ENCODE results near the gene ZBTB18. TPM values are rescaled to one million over a fixed set of nuclear protein-coding genes. Genes with fewer than 3 reads are reported as not detected.

Gene ZBTB18
- total RNA-seq, 4 donors from 2014 or later = 3.8 to 8.8 (median 6.7) TPM

GRCh38 chr1:244065960-244066388, 14.9 kb downstream of the ZBTB18 start:
- DNase-seq = no peak
- intact Hi-C loops (cut with DNase I) = no loop called here
- H3K27ac ChIP-seq = no peak overlapping the region

DNA sequence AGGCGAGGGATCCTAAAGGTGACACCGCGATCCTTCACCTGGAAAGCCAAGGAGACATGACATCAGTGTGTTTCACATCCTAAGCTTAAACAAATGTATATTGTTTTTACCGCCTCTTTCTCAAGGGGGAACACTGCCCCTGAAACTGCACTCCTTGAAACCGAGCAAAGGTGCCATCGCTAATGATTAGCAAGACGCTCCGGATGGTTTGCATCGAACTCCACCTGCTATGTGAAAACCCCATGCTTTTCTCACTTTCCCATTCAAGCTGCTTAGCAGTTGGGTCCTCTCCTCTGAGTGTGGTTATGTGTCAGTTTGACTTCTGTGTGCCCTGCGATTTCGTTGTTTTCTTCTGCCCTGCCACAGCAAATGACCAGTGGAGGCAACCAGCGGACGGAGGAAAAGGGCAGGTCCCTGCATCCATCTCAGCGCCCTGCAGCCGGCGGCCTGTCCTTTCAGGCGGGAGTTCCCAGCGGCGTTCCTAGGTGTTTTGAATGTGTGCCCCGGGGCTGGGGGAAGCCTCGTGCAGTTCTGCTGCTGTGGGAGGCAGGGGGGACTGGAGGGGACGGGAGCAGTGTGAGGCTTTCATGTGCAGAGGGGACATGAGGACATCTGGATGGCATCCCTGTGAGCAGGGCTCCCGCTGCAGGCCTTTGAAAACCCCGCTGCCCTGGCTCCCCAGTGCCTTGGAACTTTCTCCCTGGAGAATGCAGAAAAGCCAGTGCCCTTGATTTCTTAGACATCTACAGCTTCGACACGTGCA, 16.1 kb downstream of the ZBTB18 start:
- H3K4me1 ChIP-seq = peaks cover 0 to 22% (median 0%) of the 10 kb centered on the region in 3 donors
- H3K27me3 ChIP-seq = no peaks in the 10 kb centered on the region
- H3K9me3 ChIP-seq = no peaks in the 10 kb centered on the region
- 84 to 91% methylated on average over 11 to 12 of the region's 26 CpGs for WGBS, 2 donors
- intact Hi-C loops (cut with DNase I) = no loop called here
- no peak for DNase-seq
- no peaks in the 10 kb centered on the region for H3K36me3 ChIP-seq
- TF ChIP-seq, protein P1, sequence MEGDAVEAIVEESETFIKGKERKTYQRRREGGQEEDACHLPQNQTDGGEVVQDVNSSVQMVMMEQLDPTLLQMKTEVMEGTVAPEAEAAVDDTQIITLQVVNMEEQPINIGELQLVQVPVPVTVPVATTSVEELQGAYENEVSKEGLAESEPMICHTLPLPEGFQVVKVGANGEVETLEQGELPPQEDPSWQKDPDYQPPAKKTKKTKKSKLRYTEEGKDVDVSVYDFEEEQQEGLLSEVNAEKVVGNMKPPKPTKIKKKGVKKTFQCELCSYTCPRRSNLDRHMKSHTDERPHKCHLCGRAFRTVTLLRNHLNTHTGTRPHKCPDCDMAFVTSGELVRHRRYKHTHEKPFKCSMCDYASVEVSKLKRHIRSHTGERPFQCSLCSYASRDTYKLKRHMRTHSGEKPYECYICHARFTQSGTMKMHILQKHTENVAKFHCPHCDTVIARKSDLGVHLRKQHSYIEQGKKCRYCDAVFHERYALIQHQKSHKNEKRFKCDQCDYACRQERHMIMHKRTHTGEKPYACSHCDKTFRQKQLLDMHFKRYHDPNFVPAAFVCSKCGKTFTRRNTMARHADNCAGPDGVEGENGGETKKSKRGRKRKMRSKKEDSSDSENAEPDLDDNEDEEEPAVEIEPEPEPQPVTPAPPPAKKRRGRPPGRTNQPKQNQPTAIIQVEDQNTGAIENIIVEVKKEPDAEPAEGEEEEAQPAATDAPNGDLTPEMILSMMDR (IDR thresholded peaks at IDR 0.05) = no peak
- no peak overlapping the region for H3K4me3 ChIP-seq
- H3K27ac ChIP-seq = no peak overlapping the region

More at GRCh38 chr1:244065960-244066388, 14.9 kb downstream of the ZBTB18 start:
- H3K4me1 ChIP-seq = peaks cover 0 to 22% (median 0%) of the 10 kb centered on the region in 3 donors
- TF ChIP-seq POLR2A (IDR thresholded peaks at IDR 0.05) = no peak
- TF ChIP-seq, protein P1 (IDR thresholded peaks at IDR 0.05) = no peak
- H3K27me3 ChIP-seq = no peaks in the 10 kb centered on the region
- H3K36me3 ChIP-seq = no peaks in the 10 kb centered on the region
- no peaks in the 10 kb centered on the region for H3K9me3 ChIP-seq
- WGBS, 2 donors = 11% methylated on average over 4 of the region's 4 CpGs
- no peak overlapping the region for H3K4me3 ChIP-seq

GRCh38 chr1:244067893-244068292, 16.8 kb downstream of the ZBTB18 start:
- H3K27me3 ChIP-seq = no peaks in the 10 kb centered on the region
- TF ChIP-seq, protein P1 (IDR thresholded peaks at IDR 0.05) = no peak
- TF ChIP-seq POLR2A (IDR thresholded peaks at IDR 0.05) = no peak
- DNase-seq = no peak
- H3K4me3 ChIP-seq = no peak overlapping the region
- H3K36me3 ChIP-seq = no peaks in the 10 kb centered on the region
- H3K27ac ChIP-seq = no peak overlapping the region
- H3K9me3 ChIP-seq = no peaks in the 10 kb centered on the region
- WGBS, 2 donors = 27 to 41% methylated on average over 4 of the region's 4 CpGs
- peaks cover 0 to 22% (median 0%) of the 10 kb centered on the region in 3 donors for H3K4me1 ChIP-seq
- intact Hi-C loops (cut with DNase I) = no loop called here

- no peaks in the 10 kb centered on the region for H3K36me3 ChIP-seq
- H3K4me3 ChIP-seq = no peak overlapping the region
- no peak for DNase-seq
- no peaks in the 10 kb centered on the region for H3K9me3 ChIP-seq
- peaks cover 0 to 22% (median 0%) of the 10 kb centered on the region in 3 donors for H3K4me1 ChIP-seq
- TF ChIP-seq POLR2A (IDR thresholded peaks at IDR 0.05) = no peak
- TF ChIP-seq, protein P1 (IDR thresholded peaks at IDR 0.05) = no peak
- peaks cover 0 to under 1% (median 0%) of the 10 kb centered on the region in 4 donors for H3K27me3 ChIP-seq
- WGBS, 2 donors = 83 to 86% methylated on average over 3 to 4 of the region's 6 CpGs
- H3K27ac ChIP-seq = no peak overlapping the region
- intact Hi-C loops (cut with DNase I) = no loop called here
Observed at GRCh38 chr1:244068567-244068966, 17.5 kb downstream of the ZBTB18 start.

DNA sequence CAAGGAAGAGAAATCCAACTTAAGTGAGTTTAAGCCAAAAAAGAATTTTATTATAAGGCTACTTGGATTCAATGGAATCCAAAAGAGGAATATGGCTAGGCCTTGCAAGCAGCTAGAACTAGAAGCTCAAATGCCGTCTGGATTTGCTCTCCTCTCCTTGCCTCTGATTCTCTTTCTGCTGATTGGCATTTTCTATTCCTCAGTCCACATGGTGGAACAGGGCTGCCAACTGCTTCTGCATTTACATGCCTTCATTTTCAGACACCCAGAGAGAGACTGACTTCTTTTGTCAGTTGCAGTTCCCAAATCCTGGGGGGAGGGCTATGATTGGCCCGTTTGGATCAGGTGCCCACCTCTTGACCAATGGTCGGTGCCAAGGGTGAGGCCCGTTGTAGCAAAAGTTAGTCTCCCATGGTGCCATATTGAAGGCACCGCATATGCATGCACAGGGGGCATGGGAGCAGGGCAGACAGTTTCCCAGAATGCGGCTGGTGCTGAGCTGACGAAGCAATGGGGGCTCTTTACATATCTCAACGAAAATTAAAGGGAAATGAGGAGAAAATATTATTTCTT, 18.3 kb downstream of the ZBTB18 start:
- H3K4me1 ChIP-seq = peaks cover 0 to 23% (median 0%) of the 10 kb centered on the region in 3 donors
- no peaks in the 10 kb centered on the region for H3K36me3 ChIP-seq
- WGBS, 2 donors = 74 to 96% methylated on average over 6 of the region's 8 CpGs
- TF ChIP-seq, protein P1 (IDR thresholded peaks at IDR 0.05) = no peak
- TF ChIP-seq POLR2A (IDR thresholded peaks at IDR 0.05) = no peak
- DNase-seq = no peak
- H3K27me3 ChIP-seq = peaks cover 0 to 6% (median 0%) of the 10 kb centered on the region in 4 donors
- H3K9me3 ChIP-seq = no peaks in the 10 kb centered on the region
- intact Hi-C loops (cut with DNase I) = no loop called here
- no peak overlapping the region for H3K27ac ChIP-seq
- no peak overlapping the region for H3K4me3 ChIP-seq
